OCI-LY1 (cell line): ENCODE measurements around the gene HOXD4.

ENCODE experiments used
- H2AFZ ChIP-seq: fragments of 200-600 bp; sonication (generic), shearing (Covaris generic); 2 replicates; pipeline ENCODE4 v1.6.0; 2014; ENCODE audit warnings: antibody characterized with exemption, mild to moderate bottlenecking, low read length
- H3F3A ChIP-seq: fragments of 200-600 bp; sonication (generic), shearing (Covaris generic); 2 replicates; pipeline ENCODE4 v1.6.0; 2014; ENCODE audit warnings: mild to moderate bottlenecking, antibody characterized with exemption, low read length, moderate library complexity; ENCODE audit not compliant: insufficient read depth
- H3K27ac ChIP-seq: fragments of 200-600 bp; sonication (generic); 2 replicates; pipeline ENCODE4 v1.5.1; 2014; ENCODE audit warnings: low read length, mixed run types, mild to moderate bottlenecking, low read depth; ENCODE audit not compliant: poor library complexity, severe bottlenecking
- H3K27me3 ChIP-seq: fragments of 200-600 bp; sonication (generic); 2 replicates; pipeline ENCODE4 v1.6.0; 2014; ENCODE audit warnings: antibody characterized with exemption, mild to moderate bottlenecking, low read length, moderate library complexity; ENCODE audit not compliant: insufficient read depth
- H3K36me3 ChIP-seq: fragments of 200-600 bp; sonication (generic); 2 replicates; pipeline ENCODE4 v1.6.1; 2014; ENCODE audit warnings: mild to moderate bottlenecking, antibody characterized with exemption, low read length, moderate library complexity, mixed read lengths; ENCODE audit not compliant: insufficient read depth
- H3K4me1 ChIP-seq: fragments of 200-600 bp; sonication (generic); 2 replicates; pipeline ENCODE4 v1.5.1; 2014; ENCODE audit warnings: mild to moderate bottlenecking, low read length, moderate library complexity; ENCODE audit not compliant: insufficient read depth, severe bottlenecking
- H3K4me2 ChIP-seq: fragments of 200-600 bp; sonication (generic), shearing (Covaris generic); 2 replicates; pipeline ENCODE4 v1.6.1; 2014; ENCODE audit warnings: low read length
- H3K4me3 ChIP-seq: fragments of 200-600 bp; sonication (generic); 2 replicates; pipeline ENCODE4 v1.5.1; 2014; ENCODE audit warnings: low read length, low read depth, mild to moderate bottlenecking, mixed read lengths; ENCODE audit not compliant: poor library complexity, severe bottlenecking
- H3K79me2 ChIP-seq: fragments of 200-600 bp; shearing (Covaris generic); 2 replicates; pipeline ENCODE4 v1.6.1; 2016; ENCODE audit warnings: mixed run types, low read length, mixed read lengths; ENCODE audit not compliant: insufficient read depth
- H3K9ac ChIP-seq: fragments of 200-600 bp; sonication (generic), shearing (Covaris generic); 2 replicates; pipeline ENCODE4 v1.6.1; 2014; ENCODE audit warnings: mild to moderate bottlenecking, low read length, mixed read lengths
- H3K9me2 ChIP-seq: fragments of 200-600 bp; sonication (generic), shearing (Covaris generic); 2 replicates; pipeline ENCODE4 v1.6.1; 2014; ENCODE audit warnings: low read depth, mild to moderate bottlenecking, low read length, mixed read lengths
- H3K9me3 ChIP-seq: fragments of 200-600 bp; shearing (Covaris generic); 2 replicates; pipeline ENCODE4 v1.6.1; 2014; ENCODE audit warnings: low read length, mixed read lengths
- H4K20me1 ChIP-seq: fragments of 200-600 bp; sonication (generic), shearing (Covaris generic); 2 replicates; pipeline ENCODE4 v1.6.0; 2016; ENCODE audit warnings: mild to moderate bottlenecking, low read length; ENCODE audit not compliant: insufficient read depth
- CTCF ChIP-seq: fragments of 200-600 bp; sonication (generic), shearing (Covaris generic); IDR thresholded peaks from 2 replicates; pipeline ENCODE4 v1.5.1; 2017; ENCODE audit warnings: mild to moderate bottlenecking, antibody characterized with exemption, low read length, moderate library complexity, mixed read lengths
- EZH2 ChIP-seq: fragments of 200-600 bp; sonication (generic), shearing (Covaris generic); IDR thresholded peaks from 2 replicates; pipeline ENCODE4 v1.8.0; 2017; ENCODE audit warnings: borderline replicate concordance, mixed run types, mild to moderate bottlenecking, antibody characterized with exemption, low read length, moderate library complexity, mixed read lengths

HOXD4 gene

DNA sequence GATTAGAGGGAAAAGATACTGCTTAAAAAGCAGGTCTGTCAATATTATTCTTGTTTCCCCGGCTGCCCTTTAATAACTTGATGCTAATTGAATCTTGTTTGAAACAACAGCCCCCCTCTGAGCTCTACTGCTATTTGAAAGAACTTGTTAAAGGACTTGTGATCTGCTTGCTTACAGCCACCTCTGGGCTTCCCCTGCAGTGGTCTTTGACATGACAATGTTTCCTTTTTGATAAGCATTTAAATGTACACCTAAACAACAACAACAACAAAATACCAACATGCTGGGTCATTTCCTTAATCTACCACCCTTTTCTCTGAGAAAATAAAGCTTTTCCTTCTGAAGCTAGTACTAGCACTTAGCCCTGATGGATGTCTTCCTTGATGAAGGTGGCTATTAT is 41.0 kb downstream of the HOXD4 start:
- no peaks in the 10 kb centered on the region for H3F3A ChIP-seq
- no peaks in the 10 kb centered on the region for H3K36me3 ChIP-seq
- H3K27me3 ChIP-seq, result no peaks in the 10 kb centered on the region; the same call in 1 of the 2 replicates
- H2AFZ ChIP-seq, result no peak overlapping the region
- H3K79me2 ChIP-seq, result no peaks in the 10 kb centered on the region
- TF ChIP-seq CTCF, result no peak
- no peak for TF ChIP-seq EZH2
- H3K27ac ChIP-seq, result no peak overlapping the region
- H3K9me2 ChIP-seq, result no peaks in the 10 kb centered on the region
- no peak overlapping the region for H3K4me2 ChIP-seq
- no peaks in the 10 kb centered on the region for H4K20me1 ChIP-seq
- no peak overlapping the region for H3K9ac ChIP-seq
- no peaks in the 10 kb centered on the region for H3K4me1 ChIP-seq
- no peak overlapping the region for H3K4me3 ChIP-seq
- H3K9me3 ChIP-seq, result no peaks in the 10 kb centered on the region

DNA sequence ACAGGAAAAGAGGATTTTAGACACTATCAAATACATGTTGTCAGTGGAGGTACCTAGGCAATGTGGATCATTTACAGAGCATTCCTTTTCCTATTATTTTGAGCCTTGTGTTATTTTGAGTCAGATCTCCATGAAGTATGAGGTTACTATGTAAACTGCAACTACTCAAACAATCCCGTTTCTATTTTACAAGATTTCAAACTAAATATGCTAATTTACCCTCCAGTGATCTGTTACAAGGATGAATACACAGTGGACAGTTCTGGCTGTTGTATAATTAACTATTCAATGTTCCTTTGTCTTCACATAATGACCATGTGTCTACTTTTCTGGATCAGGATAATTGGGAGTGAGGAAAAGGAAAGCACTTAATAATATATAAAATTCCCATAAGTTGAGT is 41.7 kb downstream of the HOXD4 start:
- Histone ChIP-seq H3K27me3 (no peaks in the 10 kb centered on the region; the same call in 1 of the 2 replicates), H3K4me2 (no peak overlapping the region), H3K9me2 (no peaks in the 10 kb centered on the region), H4K20me1 (no peaks in the 10 kb centered on the region), H3K4me3 (no peak overlapping the region), H3K9me3 (no peaks in the 10 kb centered on the region), H3F3A (no peaks in the 10 kb centered on the region), H3K4me1 (no peaks in the 10 kb centered on the region), H3K27ac (no peak overlapping the region), H3K36me3 (no peaks in the 10 kb centered on the region), H2AFZ (no peak overlapping the region), H3K79me2 (no peaks in the 10 kb centered on the region), H3K9ac (no peak overlapping the region)
- TF ChIP-seq EZH2 (no peak), CTCF (no peak)

DNA sequence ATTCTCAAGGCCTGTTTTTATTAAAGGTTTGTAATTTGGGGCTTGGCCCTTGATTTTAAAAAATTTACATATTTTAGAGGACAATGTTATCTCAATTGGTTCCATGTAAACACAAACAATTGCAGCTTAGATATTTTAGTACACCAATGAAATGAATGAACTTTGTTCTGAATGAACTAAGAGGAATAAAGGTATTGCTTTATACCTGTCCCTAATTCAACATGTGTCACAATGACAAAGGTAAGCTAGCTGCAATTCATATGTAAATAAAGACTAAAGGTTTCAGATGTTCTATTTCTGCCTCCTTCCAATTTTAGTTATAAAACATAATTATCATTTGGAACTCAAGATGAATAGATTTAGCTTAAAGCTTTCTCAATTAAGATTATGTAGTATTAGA is 48.6 kb downstream of the HOXD4 start:
- H3K4me1 ChIP-seq, result no peaks in the 10 kb centered on the region
- H3K27ac ChIP-seq, result no peak overlapping the region
- H4K20me1 ChIP-seq, result no peaks in the 10 kb centered on the region
- no peaks in the 10 kb centered on the region for H3K79me2 ChIP-seq
- H3K36me3 ChIP-seq, result no peaks in the 10 kb centered on the region
- H3K4me2 ChIP-seq, result no peak overlapping the region
- no peaks in the 10 kb centered on the region for H3K9me3 ChIP-seq
- no peaks in the 10 kb centered on the region for H3K9me2 ChIP-seq
- no peak overlapping the region for H3K4me3 ChIP-seq
- H3K27me3 ChIP-seq, result no peaks in the 10 kb centered on the region
- H3K9ac ChIP-seq, result no peak overlapping the region
- no peak overlapping the region for H2AFZ ChIP-seq
- no peak for TF ChIP-seq CTCF
- TF ChIP-seq EZH2, result no peak
- H3F3A ChIP-seq, result no peaks in the 10 kb centered on the region
